K562 (cell line): ENCODE results near the gene LASP1. TPM values are rescaled to one million over a fixed set of nuclear protein-coding genes. Genes with fewer than 3 reads are reported as not detected.

Experiments
- ARHGAP35 ChIP-seq: fragments of 450-650 bp; IDR thresholded peaks from 2 replicates; pipeline ENCODE4 v1.6.1; 2018; ENCODE audit not compliant: partially characterized antibody
- ATF2 ChIP-seq: sonication (generic); formaldehyde crosslinking; IDR thresholded peaks from 2 replicates; pipeline ENCODE4 v1.8.1; 2022; ENCODE audit warnings: missing genetic modification reagents
- CREB1 ChIP-seq, 2 experiments: sonication (generic) in 1 of 2; formaldehyde crosslinking in 1 of 2; IDR thresholded peaks; 2 replicates each; pipeline versions ENCODE4 v1.6.1 to v1.8.0; 2012 to 2022; ENCODE audit warnings: inconsistent platforms in 1 of 2, mild to moderate bottlenecking in 1 of 2, missing genetic modification reagents in 1 of 2, moderate library complexity in 1 of 2
- ETV1 ChIP-seq: fragments of 450-650 bp; conservative IDR thresholded peaks from 2 replicates; pipeline ENCODE4 v1.6.1; 2016; ENCODE audit warnings: missing genetic modification characterization, control low read depth, low read depth, missing compliant biosample characterization
- GABPB1 ChIP-seq: sonication (generic); formaldehyde crosslinking; IDR thresholded peaks from 2 replicates; pipeline ENCODE4 v1.8.0; 2022; ENCODE audit warnings: mild to moderate bottlenecking, missing genetic modification reagents
- HDGF ChIP-seq: fragments of 450-650 bp; IDR thresholded peaks from 2 replicates; pipeline ENCODE4 v1.6.1; 2016
- PCBP2 ChIP-seq: fragments of 200-400 bp; formaldehyde crosslinking; IDR thresholded peaks from 2 replicates; pipeline ENCODE4 v1.6.1; 2018; ENCODE audit warnings: low read length, low read depth, mild to moderate bottlenecking, moderate library complexity; ENCODE audit not compliant: poor library complexity, severe bottlenecking
- PHF8 ChIP-seq: fragments of 200-600 bp; sonication (generic); IDR thresholded peaks from 2 replicates; pipeline ENCODE4 v1.6.1; 2012; ENCODE audit warnings: mixed run types, mild to moderate bottlenecking, inconsistent platforms, low read length, moderate library complexity, borderline replicate concordance
- PRPF4 ChIP-seq: fragments of 200-400 bp; formaldehyde crosslinking; IDR thresholded peaks from one replicate; pipeline ENCODE4 v1.6.1; 2017; ENCODE audit warnings: low read length, low read depth, mild to moderate bottlenecking; ENCODE audit not compliant: insufficient read depth, poor library complexity, severe bottlenecking
- RBM39 ChIP-seq: fragments of 200-400 bp; formaldehyde crosslinking; optimal IDR thresholded peaks from 2 replicates; pipeline ENCODE3; 2018; ENCODE audit warnings: low read depth, low read length
- RCOR1 ChIP-seq, 2 experiments: IDR thresholded peaks; 2 replicates each; pipeline ENCODE4 v1.6.1; 2012; ENCODE audit warnings: low read depth in 2 of 2, low read length in 2 of 2, borderline replicate concordance in 1 of 2, improper control_type of control experiment in 1 of 2
- TEAD1 ChIP-seq, 2 experiments: fragments of 450-650 bp in 1 of 2; sonication (generic) in 1 of 2; formaldehyde crosslinking; IDR thresholded peaks; 2 replicates each; pipeline versions ENCODE4 v1.4.0 to v1.8.0; 2020 to 2022; ENCODE audit warnings: mild to moderate bottlenecking in 2 of 2, missing genetic modification reagents in 1 of 2
- TOE1 ChIP-seq, 2 experiments: fragments of 450-650 bp in 1 of 2; sonication (generic) in 1 of 2; formaldehyde crosslinking in 1 of 2; IDR thresholded peaks; 2 replicates each; pipeline versions ENCODE4 v1.7.1 to v1.8.0; 2016 to 2022; ENCODE audit warnings: borderline replicate concordance in 2 of 2, mild to moderate bottlenecking in 2 of 2, antibody characterized with exemption in 1 of 2, inconsistent platforms in 1 of 2, low read depth in 1 of 2, missing genetic modification reagents in 1 of 2, moderate library complexity in 1 of 2
- TRIM28 ChIP-seq: fragments of 450-650 bp; IDR thresholded peaks from 2 replicates; pipeline ENCODE4 v1.6.1; 2017
- WHSC1 ChIP-seq: IDR thresholded peaks from one replicate; pipeline ENCODE4 v1.6.1; 2012; ENCODE audit warnings: low read length, control low read depth, inconsistent platforms
- ZBTB2 ChIP-seq: fragments of 450-650 bp; IDR thresholded peaks from 2 replicates; pipeline ENCODE4 v1.6.1; 2016; ENCODE audit warnings: antibody characterized with exemption
- ZBTB8A ChIP-seq: fragments of 450-650 bp; IDR thresholded peaks from 2 replicates; pipeline ENCODE4 v1.6.1; 2018; ENCODE audit warnings: mild to moderate bottlenecking, moderate library complexity; ENCODE audit not compliant: partially characterized antibody
- ZFP1 ChIP-seq: fragments of 450-650 bp; formaldehyde crosslinking; IDR thresholded peaks from 2 replicates; pipeline ENCODE4 v1.4.0; 2020; ENCODE audit warnings: mild to moderate bottlenecking, mixed read lengths
- polyA plus RNA-seq, 8 experiments: library from polyadenylated mRNA; depleted of rRNA in 4 of 8; stranded (reverse) in 5 of 8; unstranded in 3 of 8; fragments of >200 nt; fragmentation: Nextera tagmentation in 2 of 8; fragmentation: Illumina TruSeq in 1 of 8; extraction: Ambion mirVana in 2 of 8; extraction: Trizol in 1 of 8; gene quantifications; 2 replicates each; pipeline versions ENCODE4 v1.2.1 to v1.2.3, GENCODE V29; 2011 to 2014; ENCODE audit warnings: inconsistent platforms in 1 of 8, missing spikeins in 1 of 8
- total RNA-seq, 7 experiments: library from RNA; depleted of rRNA in 6 of 7; stranded (reverse); fragments of >200 nt in 6 of 7; fragmentation: Illumina TruSeq in 2 of 7; extraction: Trizol in 2 of 7; gene quantifications; 2 replicates each; pipeline versions ENCODE4 v1.2.1 to v1.2.3, GENCODE V29; 2011 to 2021; ENCODE audit warnings: low replicate concordance in 1 of 7
- TF ChIP-seq, protein P1 (sequence below): fragments of 200-800 bp; sonication (Bioruptor generic); IDR thresholded peaks from 2 replicates; pipeline ENCODE4 v1.6.1; 2017; ENCODE audit warnings: missing genetic modification characterization, missing compliant biosample characterization
- TF ChIP-seq, protein P2 (sequence below): fragments of 450-650 bp; formaldehyde crosslinking; conservative IDR thresholded peaks from 2 replicates; pipeline ENCODE4 v1.4.0; 2022; ENCODE audit warnings: mild to moderate bottlenecking, missing genetic modification characterization

LASP1 gene
- total and polyA plus RNA-seq, 9 of the 15 experiments (the other 6 are each of a cell fraction or from before 2014, with no cell fraction given) = 23.0 to 125 (median 55.3) TPM

DNA sequence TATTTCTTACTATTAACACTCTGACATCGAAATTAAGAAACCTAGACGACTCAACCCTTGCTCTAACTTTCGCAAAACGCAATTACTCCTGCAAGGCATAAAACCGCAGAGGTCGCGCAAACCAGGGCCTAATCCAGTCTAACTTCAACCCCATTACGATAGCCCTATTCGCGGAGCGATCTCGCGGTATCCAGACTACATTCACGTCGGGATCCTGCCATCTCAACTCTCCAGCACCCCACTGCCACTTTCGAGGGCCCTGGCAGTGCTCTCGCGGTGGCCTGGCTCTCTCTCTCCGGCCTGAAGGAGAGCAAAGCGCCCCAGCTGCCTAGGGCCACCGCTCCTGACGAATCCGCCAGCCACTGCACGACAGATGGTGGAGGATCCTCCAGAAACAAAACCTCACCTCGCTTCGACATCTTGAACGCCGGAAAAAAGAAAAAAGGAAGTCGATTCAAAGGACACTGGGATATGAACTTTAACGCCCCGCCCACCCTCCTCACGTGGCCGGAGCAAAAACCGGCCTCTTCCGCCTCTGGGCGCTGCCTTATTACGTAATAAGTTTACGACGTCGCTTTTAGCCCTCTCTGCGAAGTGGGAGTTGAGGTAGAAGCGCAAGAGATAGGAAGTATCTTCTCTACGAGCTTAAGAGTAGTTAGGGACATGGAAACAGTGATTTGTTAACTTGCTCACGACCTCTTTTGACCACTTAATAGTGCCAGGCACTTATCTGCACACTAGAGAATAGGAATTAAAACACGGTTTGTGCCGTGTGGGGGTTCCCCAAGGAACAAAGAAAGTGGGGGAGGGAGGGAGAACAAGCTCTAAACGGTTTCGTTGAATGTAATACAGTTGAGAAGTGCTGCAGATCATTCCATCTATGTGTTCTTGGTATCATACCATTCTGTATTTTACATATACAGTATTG lies 16.3 kb upstream of the LASP1 start, which contains the start of gene RPL23 (continued):
- TF ChIP-seq ZBTB2 = no peak
- no peak for TF ChIP-seq WHSC1
- TF ChIP-seq PHF8 = peak; percentile 97
- peak; percentile 90 for TF ChIP-seq RBM39
- TF ChIP-seq CREB1 (IDR thresholded peaks at IDR 0.05) = peak; percentile 97
- TF ChIP-seq CREB1 (CRISPR knock-in tag; IDR thresholded peaks at IDR 0.05) = peak; percentile 94
- TF ChIP-seq TOE1 (IDR thresholded peaks at IDR 0.05; ENCODE audit: borderline replicate concordance) = peak; percentile 61; the same call in 1 of the 2 replicates
- peak; percentile 67; the same call in 1 of the 2 replicates for TF ChIP-seq TOE1 (CRISPR knock-in tag; IDR thresholded peaks at IDR 0.05; ENCODE audit: borderline replicate concordance, low read depth)
- no peak for TF ChIP-seq ZBTB8A
- no peak for TF ChIP-seq HDGF
- TF ChIP-seq ARHGAP35 = peak; percentile 60
- 0 out of 4 replicates have a peak, but pooled peaks have one; percentile 6 to 14 for TF ChIP-seq TEAD1 (CRISPR knock-in tag; IDR thresholded peaks at IDR 0.05)
- no peak for TF ChIP-seq ZFP1
- TF ChIP-seq RCOR1 (IDR thresholded peaks at IDR 0.05; ENCODE audit: borderline replicate concordance in 1 of 2, low read depth in 2 of 2, low read length in 2 of 2) = 0 out of 4 replicates have a peak, but pooled peaks of 1 of the 2 experiments have one; percentile 36
- peak; percentile 66 for TF ChIP-seq GABPB1 (CRISPR knock-in tag)
- TF ChIP-seq, protein P1, sequence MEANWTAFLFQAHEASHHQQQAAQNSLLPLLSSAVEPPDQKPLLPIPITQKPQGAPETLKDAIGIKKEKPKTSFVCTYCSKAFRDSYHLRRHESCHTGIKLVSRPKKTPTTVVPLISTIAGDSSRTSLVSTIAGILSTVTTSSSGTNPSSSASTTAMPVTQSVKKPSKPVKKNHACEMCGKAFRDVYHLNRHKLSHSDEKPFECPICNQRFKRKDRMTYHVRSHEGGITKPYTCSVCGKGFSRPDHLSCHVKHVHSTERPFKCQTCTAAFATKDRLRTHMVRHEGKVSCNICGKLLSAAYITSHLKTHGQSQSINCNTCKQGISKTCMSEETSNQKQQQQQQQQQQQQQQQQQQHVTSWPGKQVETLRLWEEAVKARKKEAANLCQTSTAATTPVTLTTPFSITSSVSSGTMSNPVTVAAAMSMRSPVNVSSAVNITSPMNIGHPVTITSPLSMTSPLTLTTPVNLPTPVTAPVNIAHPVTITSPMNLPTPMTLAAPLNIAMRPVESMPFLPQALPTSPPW (CRISPR knock-in tag) = peak; percentile 56
- peak; percentile 67; the same call in 1 of the 2 replicates for TF ChIP-seq TRIM28
- peak; percentile 79 for TF ChIP-seq ETV1 (tag)
- TF ChIP-seq, protein P2, sequence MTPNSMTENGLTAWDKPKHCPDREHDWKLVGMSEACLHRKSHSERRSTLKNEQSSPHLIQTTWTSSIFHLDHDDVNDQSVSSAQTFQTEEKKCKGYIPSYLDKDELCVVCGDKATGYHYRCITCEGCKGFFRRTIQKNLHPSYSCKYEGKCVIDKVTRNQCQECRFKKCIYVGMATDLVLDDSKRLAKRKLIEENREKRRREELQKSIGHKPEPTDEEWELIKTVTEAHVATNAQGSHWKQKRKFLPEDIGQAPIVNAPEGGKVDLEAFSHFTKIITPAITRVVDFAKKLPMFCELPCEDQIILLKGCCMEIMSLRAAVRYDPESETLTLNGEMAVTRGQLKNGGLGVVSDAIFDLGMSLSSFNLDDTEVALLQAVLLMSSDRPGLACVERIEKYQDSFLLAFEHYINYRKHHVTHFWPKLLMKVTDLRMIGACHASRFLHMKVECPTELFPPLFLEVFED (CRISPR knock-in tag) = 0 out of 2 replicates have a peak, but pooled peaks have one; percentile 5
- no peak for TF ChIP-seq ATF2
- no peak for TF ChIP-seq PCBP2
- TF ChIP-seq PRPF4 = no peak
